HepG2 (cell line): ENCODE results near the gene IRF3. TPM values are rescaled to one million over a fixed set of nuclear protein-coding genes. Genes with fewer than 3 reads are reported as not detected.

Experiments
- AGO2 ChIP-seq: fragments of 200-400 bp; formaldehyde crosslinking; optimal IDR thresholded peaks from 2 replicates; pipeline ENCODE3; 2017; ENCODE audit warnings: mild to moderate bottlenecking, low read depth, low read length, moderate library complexity
- CC2D1A ChIP-seq: sonication (generic); formaldehyde crosslinking; IDR thresholded peaks from 2 replicates; pipeline ENCODE4 v1.8.1; 2023; ENCODE audit warnings: mild to moderate bottlenecking, missing genetic modification reagents
- ESRRA ChIP-seq: sonication (generic); formaldehyde crosslinking; IDR thresholded peaks from 2 replicates; pipeline ENCODE4 v1.5.1; 2020; ENCODE audit warnings: mild to moderate bottlenecking, low read depth, missing genetic modification reagents
- FOXC1 ChIP-seq: sonication (generic); formaldehyde crosslinking; IDR thresholded peaks from 2 replicates; pipeline ENCODE4 v1.8.0; 2022; ENCODE audit warnings: mild to moderate bottlenecking, missing genetic modification reagents, borderline replicate concordance
- FOXK1 ChIP-seq: sonication (generic); formaldehyde crosslinking; IDR thresholded peaks from 2 replicates; pipeline ENCODE4 v1.4.0; 2020; ENCODE audit warnings: low read depth, missing genetic modification reagents, borderline replicate concordance
- GFI1 ChIP-seq: sonication (generic); formaldehyde crosslinking; IDR thresholded peaks from 2 replicates; pipeline ENCODE4 v1.5.0; 2020; ENCODE audit warnings: missing genetic modification reagents, mild to moderate bottlenecking, borderline replicate concordance
- GZF1 ChIP-seq: sonication (generic); formaldehyde crosslinking; IDR thresholded peaks from 2 replicates; pipeline ENCODE4 v1.5.1; 2020; ENCODE audit warnings: mild to moderate bottlenecking, missing genetic modification reagents
- KLF15 ChIP-seq: sonication (generic); formaldehyde crosslinking; IDR thresholded peaks from 2 replicates; pipeline ENCODE4 v1.8.1; 2023; ENCODE audit warnings: borderline replicate concordance, mild to moderate bottlenecking, inconsistent platforms, missing genetic modification reagents, mixed read lengths
- MTA3 ChIP-seq: sonication (generic); formaldehyde crosslinking; IDR thresholded peaks from 2 replicates; pipeline ENCODE4 v1.4.0; 2020; ENCODE audit warnings: missing genetic modification reagents
- NFATC3 ChIP-seq: sonication (generic); formaldehyde crosslinking; IDR thresholded peaks from 2 replicates; pipeline ENCODE4 v1.5.1; 2020; ENCODE audit warnings: mild to moderate bottlenecking, missing genetic modification reagents
- PAF1 ChIP-seq: IDR thresholded peaks from 2 replicates; pipeline ENCODE4 v1.6.1; 2016; ENCODE audit warnings: missing genetic modification reagents, missing compliant biosample characterization
- PCBP1 ChIP-seq: fragments of 200-400 bp; formaldehyde crosslinking; IDR thresholded peaks from 2 replicates; pipeline ENCODE4 v1.6.1; 2017; ENCODE audit warnings: mild to moderate bottlenecking, low read depth, low read length, borderline replicate concordance
- POLR2A ChIP-seq, 2 experiments: IDR thresholded peaks; 2 replicates each; pipeline ENCODE4 v1.6.1; 2011; ENCODE audit warnings: low read depth in 2 of 2, low read length in 2 of 2, mild to moderate bottlenecking in 1 of 2, moderate library complexity in 1 of 2; ENCODE audit not compliant: insufficient read depth in 1 of 2
- PTBP1 ChIP-seq: fragments of 200-400 bp; formaldehyde crosslinking; IDR thresholded peaks from 2 replicates; pipeline ENCODE4 v1.6.1; 2018; ENCODE audit warnings: low read length, low read depth; ENCODE audit not compliant: poor library complexity, severe bottlenecking
- RNF2 ChIP-seq: fragments of 450-650 bp; conservative IDR thresholded peaks from 2 replicates; pipeline ENCODE4 v1.6.1; 2016; ENCODE audit warnings: low read depth
- SETDB1 ChIP-seq: sonication (generic); formaldehyde crosslinking; IDR thresholded peaks from 2 replicates; pipeline ENCODE4 v1.5.1; 2020; ENCODE audit warnings: missing genetic modification reagents, mild to moderate bottlenecking, borderline replicate concordance
- SNAI1 ChIP-seq: sonication (generic); formaldehyde crosslinking; IDR thresholded peaks from 2 replicates; pipeline ENCODE4 v1.5.0; 2020; ENCODE audit warnings: mild to moderate bottlenecking, missing genetic modification reagents, borderline replicate concordance
- SOX13 ChIP-seq, 3 experiments: fragments of 450-650 bp in 1 of 3; sonication (generic) in 1 of 3; formaldehyde crosslinking in 1 of 3; IDR thresholded peaks in 2 of 3; conservative IDR thresholded peaks in 1 of 3; 2 replicates each; pipeline versions ENCODE4 v1.5.0 to v1.6.1; 2016 to 2020; ENCODE audit warnings: antibody characterized with exemption in 1 of 3, mild to moderate bottlenecking in 1 of 3, missing compliant biosample characterization in 1 of 3, missing genetic modification reagents in 1 of 3, moderate library complexity in 1 of 3
- SOX5 ChIP-seq: IDR thresholded peaks from 2 replicates; pipeline ENCODE4 v1.6.1; 2016; ENCODE audit warnings: borderline replicate concordance
- TEAD3 ChIP-seq: optimal IDR thresholded peaks from 2 replicates; pipeline ENCODE3; 2016; ENCODE audit warnings: borderline replicate concordance
- ZNF335 ChIP-seq: sonication (generic); formaldehyde crosslinking; IDR thresholded peaks from 2 replicates; pipeline ENCODE4 v1.4.0; 2020; ENCODE audit warnings: missing genetic modification reagents
- ZNF432 ChIP-seq: sonication (generic); formaldehyde crosslinking; IDR thresholded peaks from 2 replicates; pipeline ENCODE4 v1.5.0; 2020; ENCODE audit warnings: missing genetic modification reagents, mild to moderate bottlenecking, borderline replicate concordance
- ZNF44 ChIP-seq: sonication (generic); formaldehyde crosslinking; IDR thresholded peaks from 2 replicates; pipeline ENCODE4 v1.5.1; 2020; ENCODE audit warnings: mild to moderate bottlenecking, missing genetic modification reagents
- ZNF468 ChIP-seq: sonication (generic); formaldehyde crosslinking; IDR thresholded peaks from 2 replicates; pipeline ENCODE4 v1.8.0; 2022; ENCODE audit warnings: mild to moderate bottlenecking, moderate library complexity, missing genetic modification reagents
- ZNF615 ChIP-seq: sonication (generic); formaldehyde crosslinking; IDR thresholded peaks from 2 replicates; pipeline ENCODE4 v1.5.0; 2020; ENCODE audit warnings: mild to moderate bottlenecking, missing genetic modification reagents, borderline replicate concordance
- ZNF704 ChIP-seq: sonication (generic); formaldehyde crosslinking; IDR thresholded peaks from 2 replicates; pipeline ENCODE4 v1.8.1; 2023; ENCODE audit warnings: mild to moderate bottlenecking, inconsistent platforms, moderate library complexity, missing genetic modification reagents, borderline replicate concordance
- ZNF709 ChIP-seq: sonication (generic); formaldehyde crosslinking; IDR thresholded peaks from 2 replicates; pipeline ENCODE4 v1.5.0; 2020; ENCODE audit warnings: mild to moderate bottlenecking, missing genetic modification reagents
- ZNF790 ChIP-seq: sonication (generic); formaldehyde crosslinking; IDR thresholded peaks from 2 replicates; pipeline ENCODE4 v1.8.0; 2022; ENCODE audit warnings: missing genetic modification reagents, mild to moderate bottlenecking, borderline replicate concordance
- polyA plus RNA-seq, 8 experiments: library from polyadenylated mRNA; depleted of rRNA in 3 of 8; stranded (reverse) in 7 of 8; unstranded in 1 of 8; fragments of >200 nt; fragmentation: Illumina TruSeq in 4 of 8; extraction: Trizol in 4 of 8; gene quantifications; 2 replicates each; pipeline versions ENCODE4 v1.2.1 to v1.2.3, GENCODE V29; 2011 to 2016; ENCODE audit warnings: low read depth in 4 of 8, missing spikeins in 1 of 8, mixed read lengths in 1 of 8; ENCODE audit not compliant: insufficient read depth in 1 of 8
- total RNA-seq, 5 experiments: library from RNA; depleted of rRNA; stranded (reverse); fragments of >200 nt; fragmentation: Illumina TruSeq; extraction: Trizol; gene quantifications; 2 replicates each; pipeline ENCODE4 v1.2.3, GENCODE V29; 2016; ENCODE audit warnings: low read depth in 1 of 5
- TF ChIP-seq, protein P1 (sequence below): conservative IDR thresholded peaks from 2 replicates; pipeline ENCODE4 v1.6.1; 2018; ENCODE audit warnings: missing genetic modification reagents

IRF3 gene
- total and polyA plus RNA-seq, 2 of the 13 experiments (the other 11 are each of a cell fraction or from before 2014, with no cell fraction given), result 61.9 to 65.5 TPM

DNA sequence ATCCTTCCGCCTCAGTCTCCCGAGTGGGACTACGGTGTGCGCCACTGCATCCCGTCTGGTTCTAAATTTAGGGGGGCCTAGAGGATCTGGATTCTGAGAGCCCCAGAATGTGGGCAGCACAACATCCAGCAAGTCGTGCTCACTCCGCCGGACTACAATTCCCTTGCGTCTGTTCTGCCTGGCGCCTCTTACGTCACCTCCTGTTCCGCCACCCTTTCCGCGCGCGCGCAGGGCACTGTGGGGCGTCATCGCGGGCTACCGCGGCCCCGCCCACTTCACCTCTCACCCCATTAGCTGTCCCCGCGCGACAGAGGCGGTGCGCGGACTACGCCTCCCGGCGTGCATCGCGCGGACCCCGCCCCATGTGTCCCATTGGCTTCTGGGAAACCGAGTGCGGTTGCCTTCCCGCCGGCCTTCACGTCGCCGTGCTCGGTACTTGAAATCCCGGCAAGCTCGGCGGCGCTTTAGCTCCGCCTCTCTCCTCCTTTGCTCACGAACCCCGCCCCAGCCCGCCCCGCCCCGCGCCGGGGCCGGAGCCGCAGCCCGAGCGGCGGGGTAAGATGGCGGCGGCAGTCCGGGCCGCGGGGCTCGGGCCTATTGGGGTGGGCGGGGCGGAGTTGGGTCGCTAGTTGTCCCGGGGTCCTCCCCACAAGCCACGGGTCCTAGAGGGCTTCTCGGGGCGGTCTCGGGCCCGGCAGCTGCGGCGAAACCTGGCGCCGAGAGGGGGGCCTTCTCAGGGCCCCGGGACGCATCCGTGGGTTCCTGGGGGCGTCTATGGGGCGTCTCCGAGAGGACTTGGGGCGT lies 23.8 kb downstream of the IRF3 start, which contains the start of gene SCAF1 (continued):
- TF ChIP-seq FOXK1 (CRISPR knock-in tag) (peak; percentile 84), PCBP1 (peak; percentile 66; the same call in 1 of the 2 replicates), SNAI1 (no peak), RNF2 (no peak), ZNF44 (CRISPR knock-in tag) (0 out of 2 replicates have a peak, but pooled peaks have one; percentile 78), PTBP1 (no peak), ZNF709 (CRISPR knock-in tag) (peak; percentile 64; the same call in 1 of the 2 replicates), ZNF468 (CRISPR knock-in tag) (no peak), SOX13 (IDR thresholded peaks at IDR 0.05) (peak; percentile 17; the same call in 1 of the 2 replicates), SOX13 (CRISPR knock-in tag; conservative IDR thresholded peaks at IDR 0.05 in 1 of 2, IDR thresholded peaks at IDR 0.05 in 1 of 2) (no peak), ZNF335 (CRISPR knock-in tag) (peak; percentile 37; the same call in 1 of the 2 replicates), GZF1 (CRISPR knock-in tag) (no peak), ESRRA (CRISPR knock-in tag) (no peak), ZNF790 (CRISPR knock-in tag) (peak; percentile 53; the same call in 1 of the 2 replicates), ZNF704 (CRISPR knock-in tag) (0 out of 2 replicates have a peak, but pooled peaks have one; percentile 74), FOXC1 (CRISPR knock-in tag) (peak; percentile 34; the same call in 1 of the 2 replicates), SETDB1 (CRISPR knock-in tag) (no peak), AGO2 (peak; percentile 81), ZNF615 (CRISPR knock-in tag) (no peak), TEAD3 (CRISPR knock-in tag) (peak; percentile 73), POLR2A (IDR thresholded peaks at IDR 0.05; ENCODE audit: insufficient read depth in 1 of 2, low read depth in 2 of 2, low read length in 2 of 2) (peak; percentile 81 to 92), PAF1 (CRISPR knock-in tag) (no peak), SOX5 (CRISPR knock-in tag) (peak; percentile 33; the same call in 1 of the 2 replicates), GFI1 (peak; percentile 37; the same call in 1 of the 2 replicates), ZNF432 (no peak), MTA3 (CRISPR knock-in tag) (no peak), CC2D1A (CRISPR knock-in tag) (no peak), KLF15 (CRISPR knock-in tag) (no peak; the same call in 1 of the 2 replicates), NFATC3 (CRISPR knock-in tag) (no peak)
- TF ChIP-seq, protein P1, sequence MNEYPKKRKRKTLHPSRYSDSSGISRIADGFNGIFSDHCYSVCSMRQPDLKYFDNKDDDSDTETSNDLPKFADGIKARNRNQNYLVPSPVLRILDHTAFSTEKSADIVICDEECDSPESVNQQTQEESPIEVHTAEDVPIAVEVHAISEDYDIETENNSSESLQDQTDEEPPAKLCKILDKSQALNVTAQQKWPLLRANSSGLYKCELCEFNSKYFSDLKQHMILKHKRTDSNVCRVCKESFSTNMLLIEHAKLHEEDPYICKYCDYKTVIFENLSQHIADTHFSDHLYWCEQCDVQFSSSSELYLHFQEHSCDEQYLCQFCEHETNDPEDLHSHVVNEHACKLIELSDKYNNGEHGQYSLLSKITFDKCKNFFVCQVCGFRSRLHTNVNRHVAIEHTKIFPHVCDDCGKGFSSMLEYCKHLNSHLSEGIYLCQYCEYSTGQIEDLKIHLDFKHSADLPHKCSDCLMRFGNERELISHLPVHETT (CRISPR knock-in tag), result peak; percentile 96
